A549 (cell line): ENCODE measurements around the gene BFSP2. TPM values are rescaled to one million over a fixed set of nuclear protein-coding genes. Genes with fewer than 3 reads are reported as not detected.

Experiments
- ATAC-seq, 2 experiments: fragments of 200-7000 bp in 1 of 2; fragments of >200 bp in 1 of 2; cut with Nextera tagmentation in 1 of 2; cut with Tn5 transposase in 1 of 2; 3 replicates each; pipeline versions ENCODE4 v1.8.0 to v1.9.1; 2018 to 2020; ENCODE audit warnings: mild to moderate bottlenecking in 1 of 2, moderate library complexity in 1 of 2
- CTCF ChIA-PET: fragments of 300-600 bp; sonication (Branson Sonifier 250); formaldehyde crosslinking; extraction: SDS; loops from one replicate; lab custom pipeline; 2021; ENCODE audit warnings: antibody characterized with exemption, inconsistent platforms; lab: Yijun Ruan, JAX
- POLR2A ChIA-PET: fragments of 350-600 bp; formaldehyde crosslinking; extraction: SDS; loops from one replicate; lab custom pipeline; 2021; ENCODE audit warnings: antibody characterized with exemption, inconsistent platforms; lab: Yijun Ruan, JAX
- DNase-seq, 2 experiments: peaks; one replicate each; pipeline versions ENCODE4 v3.0.0 to v3.0.0-alpha.2; 2011 to 2016; ENCODE audit warnings: low read depth in 1 of 2, low spot score in 1 of 2
- FAIRE-seq: peaks from 2 replicates; lab custom pipeline; 2011; peaks lifted over from hg19 to GRCh38; lab: Jason Lieb, UNC
- H3K27ac ChIP-seq, 2 experiments: fragments of >200 bp; sonication (Bioruptor Twin); formaldehyde crosslinking; 3 replicates each; pipeline ENCODE4 v1.5.1; 2016 to 2017
- H3K4me1 ChIP-seq: fragments of >200 bp; sonication (Bioruptor Twin); formaldehyde crosslinking; 3 replicates; pipeline ENCODE4 v1.6.1; 2016
- H3K4me2 ChIP-seq: fragments of >200 bp; sonication (Bioruptor Twin); formaldehyde crosslinking; 3 replicates; pipeline ENCODE4 v1.6.1; 2016
- H3K4me3 ChIP-seq: fragments of >200 bp; sonication (Bioruptor Twin); formaldehyde crosslinking; 3 replicates; pipeline ENCODE4 v1.5.1; 2016
- H3K9me3 ChIP-seq: fragments of >200 bp; sonication (Bioruptor Twin); formaldehyde crosslinking; 3 replicates; pipeline ENCODE4 v1.6.1; 2016
- BHLHE40 ChIP-seq: IDR thresholded peaks from 2 replicates; pipeline ENCODE4 v1.6.1; 2012; ENCODE audit warnings: low read depth, low read length, inconsistent platforms
- CBX2 ChIP-seq: fragments of 200-600 bp; sonication (generic); IDR thresholded peaks from 2 replicates; pipeline ENCODE4 v1.6.1; 2016; ENCODE audit warnings: low read depth, mild to moderate bottlenecking, borderline replicate concordance
- CBX8 ChIP-seq: fragments of 200-600 bp; sonication (generic); IDR thresholded peaks from 2 replicates; pipeline ENCODE4 v1.6.1; 2016
- CHD2 ChIP-seq: fragments of 150-350 bp; IDR thresholded peaks from 2 replicates; pipeline ENCODE4 v1.6.1; 2014; ENCODE audit warnings: low read length; ENCODE audit not compliant: partially characterized antibody
- EP300 ChIP-seq, 2 experiments: fragments of >200 bp; sonication (Bioruptor Twin); formaldehyde crosslinking; IDR thresholded peaks; 2 replicates in 1 of 2; 3 replicates in 1 of 2; pipeline ENCODE4 v1.6.1; 2016 to 2017
- FOSB ChIP-seq: fragments of 250-450 bp; sonication (Bioruptor Pico); IDR thresholded peaks from 2 replicates; pipeline ENCODE4 v1.5.0; 2020; ENCODE audit warnings: mild to moderate bottlenecking, moderate library complexity
- FOSL2 ChIP-seq, 2 experiments: fragments of 450-650 bp in 1 of 2; fragments of >200 bp in 1 of 2; sonication (Bioruptor Twin) in 1 of 2; formaldehyde crosslinking; IDR thresholded peaks; 2 replicates each; pipeline versions ENCODE4 v1.5.0 to v1.6.1; 2016 to 2020; ENCODE audit warnings: mild to moderate bottlenecking in 1 of 2, moderate library complexity in 1 of 2
- GATA3 ChIP-seq: IDR thresholded peaks from 2 replicates; pipeline ENCODE4 v1.6.1; 2012; ENCODE audit warnings: borderline replicate concordance
- HDAC2 ChIP-seq: fragments of 200-600 bp; sonication (generic); IDR thresholded peaks from 2 replicates; pipeline ENCODE4 v1.6.1; 2016
- HOXA7 ChIP-seq: fragments of 250-450 bp; sonication (Bioruptor Pico); IDR thresholded peaks from 2 replicates; pipeline ENCODE4 v1.5.0; 2020; ENCODE audit warnings: mild to moderate bottlenecking, moderate library complexity
- HOXB13 ChIP-seq: fragments of 250-450 bp; sonication (Bioruptor Pico); IDR thresholded peaks from 2 replicates; pipeline ENCODE4 v1.5.0; 2020; ENCODE audit warnings: low read depth, mild to moderate bottlenecking, moderate library complexity
- KDM1A ChIP-seq: fragments of 200-600 bp; sonication (generic); IDR thresholded peaks from 2 replicates; pipeline ENCODE4 v1.6.1; 2016; ENCODE audit warnings: low read depth, mild to moderate bottlenecking
- KDM5A ChIP-seq: fragments of 200-600 bp; sonication (generic); IDR thresholded peaks from 2 replicates; pipeline ENCODE4 v1.6.1; 2016; ENCODE audit warnings: antibody characterized with exemption, mild to moderate bottlenecking
- MYC ChIP-seq: IDR thresholded peaks from 2 replicates; pipeline ENCODE4 v1.6.1; 2012; ENCODE audit warnings: mild to moderate bottlenecking, inconsistent platforms, low read length, improper control_type of control experiment, borderline replicate concordance
- NPAS2 ChIP-seq: fragments of 250-450 bp; sonication (Bioruptor Pico); IDR thresholded peaks from 2 replicates; pipeline ENCODE4 v1.8.0; 2022; ENCODE audit warnings: mild to moderate bottlenecking, moderate library complexity, borderline replicate concordance
- NR3C1 ChIP-seq: fragments of >200 bp; sonication (Bioruptor Twin); formaldehyde crosslinking; IDR thresholded peaks from 3 replicates; pipeline ENCODE4 v1.6.1; 2017
- POLR2A ChIP-seq: IDR thresholded peaks from 2 replicates; pipeline ENCODE4 v1.6.1; 2012; ENCODE audit warnings: mild to moderate bottlenecking, low read length
- RAD21 ChIP-seq, 2 experiments: fragments of >200 bp in 1 of 2; sonication (Bioruptor Twin) in 1 of 2; formaldehyde crosslinking in 1 of 2; IDR thresholded peaks in 1 of 2; conservative IDR thresholded peaks in 1 of 2; 2 replicates in 1 of 2; 3 replicates in 1 of 2; pipeline ENCODE4 v1.6.1; 2012 to 2018; ENCODE audit warnings: inconsistent platforms in 1 of 2
- RCOR1 ChIP-seq: fragments of 150-350 bp; IDR thresholded peaks from 2 replicates; pipeline ENCODE4 v1.6.1; 2014; ENCODE audit warnings: antibody characterized with exemption, low read length, low read depth
- RFX5 ChIP-seq: fragments of 450-650 bp; IDR thresholded peaks from 2 replicates; pipeline ENCODE4 v1.7.1; 2014; ENCODE audit warnings: antibody characterized with exemption, mild to moderate bottlenecking, moderate library complexity
- SMC3 ChIP-seq: fragments of >200 bp; sonication (Bioruptor Twin); formaldehyde crosslinking; IDR thresholded peaks from 3 replicates; pipeline ENCODE4 v1.6.1; 2018; ENCODE audit warnings: inconsistent platforms
- TP53 ChIP-seq: fragments of 250-450 bp; sonication (Bioruptor Pico); IDR thresholded peaks from 2 replicates; pipeline ENCODE4 v1.5.0; 2021; ENCODE audit warnings: mild to moderate bottlenecking, moderate library complexity
- ZC3H11A ChIP-seq: fragments of 450-650 bp; IDR thresholded peaks from 2 replicates; pipeline ENCODE4 v1.6.1; 2014; ENCODE audit warnings: antibody characterized with exemption, mild to moderate bottlenecking
- ZFP36 ChIP-seq: fragments of 450-650 bp; IDR thresholded peaks from 2 replicates; pipeline ENCODE4 v1.6.1; 2014; ENCODE audit warnings: borderline replicate concordance; ENCODE audit not compliant: partially characterized antibody
- ZSCAN20 ChIP-seq: fragments of 250-450 bp; sonication (Bioruptor Pico); IDR thresholded peaks from 2 replicates; pipeline ENCODE4 v1.8.0; 2022; ENCODE audit warnings: mild to moderate bottlenecking, moderate library complexity
- WGBS: methylation state at CpG from one replicate; pipeline ENCODE4 v1.1.6; 2017; ENCODE audit errors: missing lambda C conversion rate; 5-methylcytosine and 5-hydroxymethylcytosine counted together
- polyA plus RNA-seq, 4 experiments: library from polyadenylated mRNA; depleted of rRNA in 3 of 4; stranded (reverse); fragments of >200 nt; fragmentation: RNase III in 1 of 4; extraction: RNeasy Plus Mini Kit Qiagen cat#74134 plus additional on column Dnase treatment in 1 of 4; gene quantifications; 2 replicates in 3 of 4; 3 replicates in 1 of 4; pipeline ENCODE4 v1.2.3, GENCODE V29; 2011 to 2017
- TF ChIP-seq, protein P1 (sequence below): fragments of 150-350 bp; IDR thresholded peaks from 2 replicates; pipeline ENCODE4 v1.6.1; 2014; ENCODE audit warnings: low read depth, mild to moderate bottlenecking, low read length
- TF ChIP-seq, protein P2 (sequence below): fragments of >200 bp; sonication (Bioruptor Twin); formaldehyde crosslinking; IDR thresholded peaks from 2 replicates; pipeline ENCODE4 v1.6.1; 2016
- TF ChIP-seq, protein P3 (sequence below): fragments of 250-450 bp; sonication (Bioruptor Pico); IDR thresholded peaks from 2 replicates; pipeline ENCODE4 v1.5.0; 2021; ENCODE audit warnings: mild to moderate bottlenecking, moderate library complexity, borderline replicate concordance
- TF ChIP-seq, protein P4 (sequence below): IDR thresholded peaks from 2 replicates; pipeline ENCODE4 v1.6.1; 2012
- TF ChIP-seq, protein P5 (sequence below): fragments of >200 bp; sonication (Bioruptor Twin); formaldehyde crosslinking; IDR thresholded peaks from 3 replicates; pipeline ENCODE4 v1.6.1; 2016
- TF ChIP-seq, protein P6 (sequence below): IDR thresholded peaks from 2 replicates; pipeline ENCODE4 v1.6.1; 2012; ENCODE audit warnings: low read depth, borderline replicate concordance

Gene BFSP2
- polyA plus RNA-seq, 2 of the 4 experiments (the other 2 are of a cell fraction), result 0.18 TPM; not detected in 1

DNA sequence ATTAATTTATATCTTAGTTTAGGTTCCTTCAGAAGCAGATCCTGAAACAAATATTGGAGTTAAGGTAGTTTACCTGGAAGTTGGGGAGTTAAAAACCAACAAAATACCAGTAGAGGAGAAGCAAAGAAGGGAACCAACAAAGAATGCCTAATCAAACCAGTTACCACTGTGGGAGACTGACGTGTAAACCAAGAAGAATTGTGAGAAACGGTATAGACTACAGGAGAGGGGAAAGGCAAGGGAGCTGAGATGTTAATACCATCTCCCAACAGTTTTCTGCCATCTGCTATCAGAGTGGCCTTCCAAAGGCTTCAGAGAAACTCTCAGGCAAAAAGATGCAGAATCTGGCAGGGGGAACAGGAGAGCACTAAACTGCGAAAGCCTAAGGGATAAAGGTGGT, 53.5 kb downstream of the BFSP2 start:
- DNase-seq, result no peak
- WGBS, result 47% methylated on average over 3 of the region's 3 CpGs
- H3K9me3 ChIP-seq, result no peaks in the 10 kb centered on the region
- H3K27ac ChIP-seq, result peak overlapping the region in 1 of 2 experiments; percentile 41; a peak in 1 of 6 replicates
- no peak for FAIRE-seq
- CTCF ChIA-PET, result interaction anchor here (0.6 to 0.9 kb wide), 3 partner anchors 14 to 317 kb away, joined by 3 read pairs; no protein-coding TSS in a partner anchor
- no peak overlapping the region for H3K4me3 ChIP-seq
- POLR2A ChIA-PET, result interaction anchor here (1.7 kb wide), 1 partner anchor 120 kb away, joined by 5 read pairs; the partner anchor contains the start of gene CDV3
- TF ChIP-seq, protein P1, sequence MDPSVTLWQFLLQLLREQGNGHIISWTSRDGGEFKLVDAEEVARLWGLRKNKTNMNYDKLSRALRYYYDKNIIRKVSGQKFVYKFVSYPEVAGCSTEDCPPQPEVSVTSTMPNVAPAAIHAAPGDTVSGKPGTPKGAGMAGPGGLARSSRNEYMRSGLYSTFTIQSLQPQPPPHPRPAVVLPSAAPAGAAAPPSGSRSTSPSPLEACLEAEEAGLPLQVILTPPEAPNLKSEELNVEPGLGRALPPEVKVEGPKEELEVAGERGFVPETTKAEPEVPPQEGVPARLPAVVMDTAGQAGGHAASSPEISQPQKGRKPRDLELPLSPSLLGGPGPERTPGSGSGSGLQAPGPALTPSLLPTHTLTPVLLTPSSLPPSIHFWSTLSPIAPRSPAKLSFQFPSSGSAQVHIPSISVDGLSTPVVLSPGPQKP, result no peak
- TF ChIP-seq POLR2A, result no peak
- TF ChIP-seq GATA3, result no peak
- no peak for TF ChIP-seq NR3C1
- no peak for TF ChIP-seq KDM1A
- TF ChIP-seq, protein P2, sequence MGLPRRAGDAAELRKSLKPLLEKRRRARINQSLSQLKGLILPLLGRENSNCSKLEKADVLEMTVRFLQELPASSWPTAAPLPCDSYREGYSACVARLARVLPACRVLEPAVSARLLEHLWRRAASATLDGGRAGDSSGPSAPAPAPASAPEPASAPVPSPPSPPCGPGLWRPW, result no peak
- TF ChIP-seq MYC, result no peak
- TF ChIP-seq, protein P3, sequence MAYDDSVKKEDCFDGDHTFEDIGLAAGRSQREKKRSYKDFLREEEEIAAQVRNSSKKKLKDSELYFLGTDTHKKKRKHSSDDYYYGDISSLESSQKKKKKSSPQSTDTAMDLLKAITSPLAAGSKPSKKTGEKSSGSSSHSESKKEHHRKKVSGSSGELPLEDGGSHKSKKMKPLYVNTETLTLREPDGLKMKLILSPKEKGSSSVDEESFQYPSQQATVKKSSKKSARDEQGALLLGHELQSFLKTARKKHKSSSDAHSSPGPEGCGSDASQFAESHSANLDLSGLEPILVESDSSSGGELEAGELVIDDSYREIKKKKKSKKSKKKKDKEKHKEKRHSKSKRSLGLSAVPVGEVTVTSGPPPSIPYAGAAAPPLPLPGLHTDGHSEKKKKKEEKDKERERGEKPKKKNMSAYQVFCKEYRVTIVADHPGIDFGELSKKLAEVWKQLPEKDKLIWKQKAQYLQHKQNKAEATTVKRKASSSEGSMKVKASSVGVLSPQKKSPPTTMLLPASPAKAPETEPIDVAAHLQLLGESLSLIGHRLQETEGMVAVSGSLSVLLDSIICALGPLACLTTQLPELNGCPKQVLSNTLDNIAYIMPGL (CRISPR knock-in tag), result no peak
- TF ChIP-seq, protein P4, sequence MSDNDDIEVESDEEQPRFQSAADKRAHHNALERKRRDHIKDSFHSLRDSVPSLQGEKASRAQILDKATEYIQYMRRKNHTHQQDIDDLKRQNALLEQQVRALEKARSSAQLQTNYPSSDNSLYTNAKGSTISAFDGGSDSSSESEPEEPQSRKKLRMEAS, result no peak
- no peak for TF ChIP-seq EP300 (IDR thresholded peaks at IDR 0.05)
- TF ChIP-seq SMC3, result no peak
- no peak for TF ChIP-seq ZFP36
- peaks cover 23% of the 10 kb centered on the region for H3K4me1 ChIP-seq
- peak in 1 of 2 experiments; percentile 53; a peak in 4 of 6 replicates for ATAC-seq
- H3K4me2 ChIP-seq, result peak overlapping the region; percentile 51

DNA sequence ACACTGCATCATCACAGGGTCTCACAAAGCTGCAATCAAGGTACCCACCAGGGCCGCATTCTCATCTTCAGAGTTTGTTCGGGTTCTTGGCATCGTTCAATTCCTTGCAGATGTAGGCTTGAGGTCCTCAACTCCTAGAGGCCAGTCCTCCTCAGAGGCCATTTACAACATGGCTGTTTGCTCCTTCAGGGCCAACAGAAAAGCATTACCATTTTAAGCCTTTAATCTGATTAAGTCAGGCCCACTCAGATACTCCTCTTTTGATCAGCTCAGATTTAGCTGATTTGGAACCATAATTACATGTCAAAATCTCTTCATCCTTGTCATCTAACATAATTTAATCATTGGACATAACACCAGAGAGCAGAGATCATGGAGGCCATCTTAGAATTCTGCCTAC, 55.4 kb downstream of the BFSP2 start:
- Histone ChIP-seq H3K4me3 (no peak overlapping the region), H3K9me3 (no peaks in the 10 kb centered on the region), H3K27ac (no peak overlapping the region), H3K4me1 (peaks cover 21% of the 10 kb centered on the region), H3K4me2 (no peak overlapping the region)
- FAIRE-seq (no peak), DNase-seq (no peak), ATAC-seq (no peak)
- WGBS, result 78% methylated on average over 3 of the region's 3 CpGs
- TF ChIP-seq NPAS2 (CRISPR knock-in tag), result no peak
- TF ChIP-seq HDAC2, result no peak
- no peak for TF ChIP-seq CHD2
- TF ChIP-seq CBX2, result no peak
- TF ChIP-seq, protein P5, sequence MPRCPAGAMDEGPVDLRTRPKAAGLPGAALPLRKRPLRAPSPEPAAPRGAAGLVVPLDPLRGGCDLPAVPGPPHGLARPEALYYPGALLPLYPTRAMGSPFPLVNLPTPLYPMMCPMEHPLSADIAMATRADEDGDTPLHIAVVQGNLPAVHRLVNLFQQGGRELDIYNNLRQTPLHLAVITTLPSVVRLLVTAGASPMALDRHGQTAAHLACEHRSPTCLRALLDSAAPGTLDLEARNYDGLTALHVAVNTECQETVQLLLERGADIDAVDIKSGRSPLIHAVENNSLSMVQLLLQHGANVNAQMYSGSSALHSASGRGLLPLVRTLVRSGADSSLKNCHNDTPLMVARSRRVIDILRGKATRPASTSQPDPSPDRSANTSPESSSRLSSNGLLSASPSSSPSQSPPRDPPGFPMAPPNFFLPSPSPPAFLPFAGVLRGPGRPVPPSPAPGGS, result no peak
- CTCF ChIA-PET, result interaction anchor here (1.0 to 1.7 kb wide), 5 partner anchors 8 to 123 kb away, joined by 3 to 5 read pairs (median 3); no protein-coding TSS in a partner anchor
- POLR2A ChIA-PET, result no interaction called here

DNA sequence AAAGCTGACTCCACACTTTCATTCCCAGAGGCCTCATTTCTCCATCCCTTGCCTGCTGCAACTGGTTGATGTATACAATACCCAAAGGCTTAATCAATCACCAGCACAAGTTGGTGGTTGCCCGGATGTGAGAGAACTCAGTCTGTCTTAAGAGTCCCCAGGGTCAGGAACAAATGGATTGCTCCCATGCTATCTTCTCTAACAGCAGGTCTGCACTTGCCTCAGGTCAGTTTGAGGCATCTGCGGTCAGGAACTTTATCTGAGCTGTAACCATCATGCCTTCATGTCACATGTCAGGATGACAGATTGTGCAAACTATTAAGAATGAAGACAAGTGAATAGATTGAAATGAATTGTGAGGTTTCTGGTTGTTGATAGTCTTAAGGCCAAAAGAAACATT, 56.1 kb downstream of the BFSP2 start:
- no peak overlapping the region for H3K4me2 ChIP-seq
- no peak overlapping the region for H3K4me3 ChIP-seq
- TF ChIP-seq HDAC2 (no peak), RAD21 (conservative IDR thresholded peaks at IDR 0.05 in 1 of 2, IDR thresholded peaks at IDR 0.05 in 1 of 2) (no peak), SMC3 (no peak), BHLHE40 (no peak), HOXB13 (CRISPR knock-in tag) (no peak), TP53 (no peak), FOSB (CRISPR knock-in tag) (no peak), KDM1A (no peak), POLR2A (no peak), RCOR1 (no peak), FOSL2 (IDR thresholded peaks at IDR 0.05) (no peak), FOSL2 (CRISPR knock-in tag; IDR thresholded peaks at IDR 0.05) (no peak), NPAS2 (CRISPR knock-in tag) (no peak), CBX8 (no peak), KDM5A (no peak), ZC3H11A (no peak), RFX5 (no peak), HOXA7 (CRISPR knock-in tag) (no peak), MYC (no peak), ZSCAN20 (no peak)
- TF ChIP-seq, protein P6, sequence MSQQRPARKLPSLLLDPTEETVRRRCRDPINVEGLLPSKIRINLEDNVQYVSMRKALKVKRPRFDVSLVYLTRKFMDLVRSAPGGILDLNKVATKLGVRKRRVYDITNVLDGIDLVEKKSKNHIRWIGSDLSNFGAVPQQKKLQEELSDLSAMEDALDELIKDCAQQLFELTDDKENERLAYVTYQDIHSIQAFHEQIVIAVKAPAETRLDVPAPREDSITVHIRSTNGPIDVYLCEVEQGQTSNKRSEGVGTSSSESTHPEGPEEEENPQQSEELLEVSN, result no peak
- no peak overlapping the region for H3K27ac ChIP-seq
- WGBS, result 81% methylated on average over 2 of the region's 2 CpGs
- ChIA-PET POLR2A (no interaction called here), CTCF (interaction anchor here (1.2 to 1.7 kb wide), 5 partner anchors 9 to 123 kb away, joined by 3 to 5 read pairs (median 3); no protein-coding TSS in a partner anchor)
- DNase-seq, result no peak
- no peak for ATAC-seq
- H3K9me3 ChIP-seq, result no peaks in the 10 kb centered on the region
- H3K4me1 ChIP-seq, result peaks cover 27% of the 10 kb centered on the region
- no peak for FAIRE-seq
